NB4 (cell line): ENCODE data around the gene MUC12.
"Not testable (repeated sequence)": the region's sequence is repeated elsewhere in the genome, so short reads cannot be mapped to it uniquely, and the experiment has no call there.

Experiments used
- DNase-seq: peaks from one replicate; pipeline ENCODE4 v3.0.0; 2010; ENCODE audit warnings: low read depth
- H3K4me3 ChIP-seq: one replicate; pipeline ENCODE4 v1.5.1; 2011; ENCODE audit warnings: mild to moderate bottlenecking, low read depth, low read length, moderate library complexity
- MYC ChIP-seq: IDR thresholded peaks from 2 replicates; pipeline ENCODE4 v1.6.1; 2011; ENCODE audit warnings: low read depth, low read length
- POLR2A ChIP-seq: IDR thresholded peaks from 2 replicates; pipeline ENCODE4 v1.6.1; 2011; ENCODE audit warnings: mild to moderate bottlenecking; ENCODE audit not compliant: insufficient read length; ENCODE audit errors: extremely low read depth
- TF ChIP-seq, protein P1 (sequence below): IDR thresholded peaks from 2 replicates; pipeline ENCODE4 v1.6.1; 2011; ENCODE audit warnings: low read depth, low read length
- TF ChIP-seq, protein P2 (sequence below): IDR thresholded peaks from one replicate; pipeline ENCODE4 v1.5.1; 2012; ENCODE audit warnings: low read depth, low read length

The MUC12 gene

DNA sequence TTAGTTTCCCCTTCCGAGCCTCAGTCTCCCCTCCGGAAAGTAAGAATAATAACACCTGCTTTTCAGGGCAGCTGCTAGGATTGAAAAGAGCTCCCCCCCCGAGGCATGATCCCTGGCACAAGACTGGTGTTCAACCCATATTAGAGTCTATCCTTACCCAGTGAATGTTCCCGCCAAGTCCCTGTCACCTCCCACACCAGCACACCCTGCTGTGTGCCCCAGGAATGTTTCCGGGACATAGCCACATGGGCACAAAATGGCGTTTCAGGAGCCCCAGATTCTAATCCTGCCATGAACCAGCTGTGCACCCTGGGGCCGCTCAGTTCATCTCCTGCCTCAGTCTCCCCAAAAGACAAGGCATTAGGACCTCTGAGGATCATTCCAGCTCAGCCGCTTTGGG, 51.1 kb downstream of the MUC12 start:
- DNase-seq = no peak
- no peak overlapping the region for H3K4me3 ChIP-seq
- TF ChIP-seq POLR2A (no peak), MYC (no peak)
- TF ChIP-seq, protein P1, sequence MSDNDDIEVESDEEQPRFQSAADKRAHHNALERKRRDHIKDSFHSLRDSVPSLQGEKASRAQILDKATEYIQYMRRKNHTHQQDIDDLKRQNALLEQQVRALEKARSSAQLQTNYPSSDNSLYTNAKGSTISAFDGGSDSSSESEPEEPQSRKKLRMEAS = no peak
- TF ChIP-seq, protein P2, sequence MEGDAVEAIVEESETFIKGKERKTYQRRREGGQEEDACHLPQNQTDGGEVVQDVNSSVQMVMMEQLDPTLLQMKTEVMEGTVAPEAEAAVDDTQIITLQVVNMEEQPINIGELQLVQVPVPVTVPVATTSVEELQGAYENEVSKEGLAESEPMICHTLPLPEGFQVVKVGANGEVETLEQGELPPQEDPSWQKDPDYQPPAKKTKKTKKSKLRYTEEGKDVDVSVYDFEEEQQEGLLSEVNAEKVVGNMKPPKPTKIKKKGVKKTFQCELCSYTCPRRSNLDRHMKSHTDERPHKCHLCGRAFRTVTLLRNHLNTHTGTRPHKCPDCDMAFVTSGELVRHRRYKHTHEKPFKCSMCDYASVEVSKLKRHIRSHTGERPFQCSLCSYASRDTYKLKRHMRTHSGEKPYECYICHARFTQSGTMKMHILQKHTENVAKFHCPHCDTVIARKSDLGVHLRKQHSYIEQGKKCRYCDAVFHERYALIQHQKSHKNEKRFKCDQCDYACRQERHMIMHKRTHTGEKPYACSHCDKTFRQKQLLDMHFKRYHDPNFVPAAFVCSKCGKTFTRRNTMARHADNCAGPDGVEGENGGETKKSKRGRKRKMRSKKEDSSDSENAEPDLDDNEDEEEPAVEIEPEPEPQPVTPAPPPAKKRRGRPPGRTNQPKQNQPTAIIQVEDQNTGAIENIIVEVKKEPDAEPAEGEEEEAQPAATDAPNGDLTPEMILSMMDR = no peak

GRCh38 chr7:101021703-101022102, 52.3 kb downstream of the MUC12 start:
- no peak for DNase-seq
- H3K4me3 ChIP-seq = no peak overlapping the region
- no peak for TF ChIP-seq MYC
- TF ChIP-seq, protein P2 = no peak
- no peak for TF ChIP-seq POLR2A
- TF ChIP-seq, protein P1 = no peak

DNA sequence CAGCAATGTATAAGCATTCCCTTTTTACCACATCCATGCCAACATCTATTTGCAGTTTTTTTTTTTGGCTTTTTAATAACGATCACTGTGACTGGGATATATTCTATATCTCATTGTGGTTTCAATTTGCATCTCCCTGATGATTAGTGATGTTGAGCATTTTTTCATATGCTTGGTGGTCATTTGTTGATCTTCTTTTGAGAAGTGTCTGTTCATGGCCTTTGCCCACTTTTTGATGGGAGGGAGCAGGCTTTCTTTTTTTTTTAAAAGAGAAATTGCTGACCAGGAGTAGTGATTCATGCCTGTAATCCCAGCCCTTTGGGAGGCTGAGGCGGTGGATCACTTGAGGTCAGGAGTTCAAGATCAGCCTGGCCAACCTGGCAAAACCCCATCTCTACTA, 54.5 kb downstream of the MUC12 start:
- H3K4me3 ChIP-seq = no peak overlapping the region
- TF ChIP-seq, protein P1 = no peak
- TF ChIP-seq POLR2A = no peak

GRCh38 chr7:101031082-101031481, 61.7 kb downstream of the MUC12 start:
- TF ChIP-seq POLR2A (no peak), MYC (no peak)
- TF ChIP-seq, protein P2 = no peak
- TF ChIP-seq, protein P1 = no peak
- no peak for DNase-seq
- no peak overlapping the region for H3K4me3 ChIP-seq

More for the DNA sequence above, 54.5 kb downstream of the MUC12 start:
- no peak for DNase-seq

DNA sequence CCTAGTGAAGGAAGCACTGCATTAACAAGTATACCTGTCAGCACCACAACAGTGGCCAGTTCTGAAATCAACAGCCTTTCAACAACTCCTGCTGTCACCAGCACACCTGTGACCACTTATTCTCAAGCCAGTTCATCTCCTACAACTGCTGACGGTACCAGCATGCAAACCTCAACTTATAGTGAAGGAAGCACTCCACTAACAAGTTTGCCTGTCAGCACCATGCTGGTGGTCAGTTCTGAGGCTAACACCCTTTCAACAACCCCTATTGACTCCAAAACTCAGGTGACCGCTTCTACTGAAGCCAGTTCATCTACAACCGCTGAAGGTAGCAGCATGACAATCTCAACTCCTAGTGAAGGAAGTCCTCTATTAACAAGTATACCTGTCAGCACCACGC, 66.6 kb downstream of the MUC12 start:
- no peak for DNase-seq
- TF ChIP-seq, protein P1 = no peak
- TF ChIP-seq, protein P2 = no peak
- TF ChIP-seq MYC (no peak), POLR2A (no peak)
- no peak overlapping the region for H3K4me3 ChIP-seq

GRCh38 chr7:101041283-101041682, 71.9 kb downstream of the MUC12 start:
- H3K4me3 ChIP-seq, DNase-seq: not testable (repeated sequence)

GRCh38 chr7:101058355-101058754, 89.0 kb downstream of the MUC12 start:
- H3K4me3 ChIP-seq = no peak overlapping the region
- TF ChIP-seq, protein P1 = peak; percentile 60; the same call in 1 of the 2 replicates
- no peak for TF ChIP-seq POLR2A
- DNase-seq = peak; percentile 74

DNA sequence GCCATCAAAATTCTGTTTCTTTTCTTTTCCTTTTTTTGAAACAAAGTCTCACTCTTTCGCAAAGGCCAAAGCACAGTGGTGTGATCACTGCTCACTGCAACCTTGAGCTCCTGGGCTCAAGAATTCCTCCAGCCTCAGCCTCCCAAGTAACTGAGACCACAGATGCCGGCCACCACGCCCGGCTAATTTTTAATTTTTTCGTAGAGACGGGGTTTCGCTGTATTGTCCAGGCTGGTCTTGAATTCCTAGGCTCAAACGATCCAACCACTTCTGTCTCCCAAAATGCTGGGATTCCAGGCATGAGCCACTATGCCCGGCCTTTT, 90.2 kb downstream of the MUC12 start:
- no peak overlapping the region for H3K4me3 ChIP-seq
- no peak for DNase-seq
- TF ChIP-seq, protein P2 = no peak
- TF ChIP-seq MYC (no peak), POLR2A (no peak)
- TF ChIP-seq, protein P1 = no peak
